ENCODE results near the gene MAZ. TPM values are rescaled to one million over a fixed set of nuclear protein-coding genes. Genes with fewer than 3 reads are reported as not detected.
A peak's percentile ranks its signal among the peaks of the same experiment; 100 is the strongest.

The MAZ gene
- total and polyA plus RNA-seq, 2 of the 13 experiments (the other 11 are each of a cell fraction or from before 2014, with no cell fraction given) = 203 to 277 TPM

DNA sequence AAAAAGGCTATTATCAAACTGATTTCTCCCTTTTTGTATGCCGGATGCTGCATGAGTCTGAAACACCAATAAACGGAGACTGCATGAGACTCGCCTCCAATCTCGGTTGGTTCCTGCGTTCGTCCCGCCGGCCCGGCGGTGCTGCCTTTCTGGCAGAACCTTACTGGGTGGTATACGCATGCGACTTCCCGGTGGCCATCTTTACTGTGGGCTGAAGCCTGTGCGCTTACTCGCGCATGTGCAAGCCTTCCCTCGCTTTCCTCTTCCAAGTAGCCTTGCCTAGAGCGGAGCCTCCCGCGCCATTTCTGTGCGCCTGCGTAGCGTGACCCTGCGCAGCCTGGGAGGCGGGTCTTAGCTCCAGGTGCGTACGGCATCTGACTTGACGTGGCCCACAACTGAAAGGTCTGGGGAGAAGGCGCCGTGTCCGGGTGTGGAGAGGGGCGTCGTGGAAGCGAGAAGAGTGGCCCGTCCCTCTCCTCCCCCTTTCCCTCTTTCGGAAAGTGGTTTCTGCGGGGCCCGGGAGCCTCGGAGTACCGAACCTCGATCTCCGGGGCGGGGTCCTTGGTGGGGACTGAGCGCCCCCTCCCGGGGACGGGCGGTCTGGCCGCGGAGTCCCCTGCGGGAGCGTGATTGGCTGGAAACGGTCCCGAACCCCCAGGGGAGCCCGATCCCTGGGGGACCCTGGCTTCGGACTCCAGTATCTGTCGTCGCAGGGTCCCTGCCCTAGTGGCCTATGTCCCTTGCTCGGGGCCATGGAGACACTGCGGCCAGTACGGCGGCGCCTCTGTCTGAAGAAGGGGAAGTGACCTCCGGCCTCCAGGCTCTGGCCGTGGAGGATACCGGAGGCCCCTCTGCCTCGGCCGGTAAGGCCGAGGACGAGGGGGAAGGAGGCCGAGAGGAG lies 9.7 kb downstream of the MAZ start, which contains the start of gene PAGR1 (continued):
- no peak for TF ChIP-seq TEF (CRISPR knock-in tag; IDR thresholded peaks at IDR 0.05)
- TF ChIP-seq CHD2 (IDR thresholded peaks at IDR 0.05; ENCODE audit: low read depth, low read length) = peak; percentile 41
- no peak for TF ChIP-seq ISX (CRISPR knock-in tag; conservative IDR thresholded peaks at IDR 0.05)
- no peak for TF ChIP-seq ZKSCAN5 (CRISPR knock-in tag; IDR thresholded peaks at IDR 0.05)
- TF ChIP-seq, protein P1, sequence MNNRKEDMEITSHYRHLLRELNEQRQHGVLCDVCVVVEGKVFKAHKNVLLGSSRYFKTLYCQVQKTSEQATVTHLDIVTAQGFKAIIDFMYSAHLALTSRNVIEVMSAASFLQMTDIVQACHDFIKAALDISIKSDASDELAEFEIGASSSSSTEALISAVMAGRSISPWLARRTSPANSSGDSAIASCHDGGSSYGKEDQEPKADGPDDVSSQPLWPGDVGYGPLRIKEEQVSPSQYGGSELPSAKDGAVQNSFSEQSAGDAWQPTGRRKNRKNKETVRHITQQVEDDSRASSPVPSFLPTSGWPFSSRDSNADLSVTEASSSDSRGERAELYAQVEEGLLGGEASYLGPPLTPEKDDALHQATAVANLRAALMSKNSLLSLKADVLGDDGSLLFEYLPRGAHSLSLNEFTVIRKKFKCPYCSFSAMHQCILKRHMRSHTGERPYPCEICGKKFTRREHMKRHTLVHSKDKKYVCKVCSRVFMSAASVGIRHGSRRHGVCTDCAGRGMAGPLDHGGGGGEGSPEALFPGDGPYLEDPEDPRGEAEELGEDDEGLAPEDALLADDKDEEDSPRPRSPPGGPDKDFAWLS (CRISPR knock-in tag; IDR thresholded peaks at IDR 0.05; ENCODE audit: borderline replicate concordance) = no peak; the same call in 1 of the 2 replicates
- TF ChIP-seq BRD4 (CRISPR knock-in tag; IDR thresholded peaks at IDR 0.05) = peak; percentile 89
- no peak; the same call in 1 of the 2 replicates for TF ChIP-seq ZMYM2 (CRISPR knock-in tag; IDR thresholded peaks at IDR 0.05)
- 0 out of 2 replicates have a peak, but pooled peaks have one; percentile 52 for TF ChIP-seq ZNF264 (CRISPR knock-in tag; IDR thresholded peaks at IDR 0.05)
- peak; percentile 89 for TF ChIP-seq TARDBP (CRISPR knock-in tag; IDR thresholded peaks at IDR 0.05)
- TF ChIP-seq SALL1 (CRISPR knock-in tag; IDR thresholded peaks at IDR 0.05) = peak; percentile 93
- TF ChIP-seq CEBPG (CRISPR knock-in tag; IDR thresholded peaks at IDR 0.05) = peak; percentile 29; the same call in 1 of the 2 replicates
- peak; percentile 73; the same call in 1 of the 2 replicates for TF ChIP-seq ESRRA (CRISPR knock-in tag; IDR thresholded peaks at IDR 0.05; ENCODE audit: low read depth)
- TF ChIP-seq, protein P2, sequence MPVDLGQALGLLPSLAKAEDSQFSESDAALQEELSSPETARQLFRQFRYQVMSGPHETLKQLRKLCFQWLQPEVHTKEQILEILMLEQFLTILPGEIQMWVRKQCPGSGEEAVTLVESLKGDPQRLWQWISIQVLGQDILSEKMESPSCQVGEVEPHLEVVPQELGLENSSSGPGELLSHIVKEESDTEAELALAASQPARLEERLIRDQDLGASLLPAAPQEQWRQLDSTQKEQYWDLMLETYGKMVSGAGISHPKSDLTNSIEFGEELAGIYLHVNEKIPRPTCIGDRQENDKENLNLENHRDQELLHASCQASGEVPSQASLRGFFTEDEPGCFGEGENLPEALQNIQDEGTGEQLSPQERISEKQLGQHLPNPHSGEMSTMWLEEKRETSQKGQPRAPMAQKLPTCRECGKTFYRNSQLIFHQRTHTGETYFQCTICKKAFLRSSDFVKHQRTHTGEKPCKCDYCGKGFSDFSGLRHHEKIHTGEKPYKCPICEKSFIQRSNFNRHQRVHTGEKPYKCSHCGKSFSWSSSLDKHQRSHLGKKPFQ (CRISPR knock-in tag; IDR thresholded peaks at IDR 0.05; ENCODE audit: insufficient replicate concordance) = peak; percentile 77
- peak; percentile 78; the same call in 1 of the 2 replicates for TF ChIP-seq ZNF788 (CRISPR knock-in tag; IDR thresholded peaks at IDR 0.05; ENCODE audit: borderline replicate concordance)
- no peak for TF ChIP-seq SP1 (IDR thresholded peaks at IDR 0.05)
- TF ChIP-seq SP1 (CRISPR knock-in tag; IDR thresholded peaks at IDR 0.05) = peak; percentile 84
- TF ChIP-seq, protein P3, sequence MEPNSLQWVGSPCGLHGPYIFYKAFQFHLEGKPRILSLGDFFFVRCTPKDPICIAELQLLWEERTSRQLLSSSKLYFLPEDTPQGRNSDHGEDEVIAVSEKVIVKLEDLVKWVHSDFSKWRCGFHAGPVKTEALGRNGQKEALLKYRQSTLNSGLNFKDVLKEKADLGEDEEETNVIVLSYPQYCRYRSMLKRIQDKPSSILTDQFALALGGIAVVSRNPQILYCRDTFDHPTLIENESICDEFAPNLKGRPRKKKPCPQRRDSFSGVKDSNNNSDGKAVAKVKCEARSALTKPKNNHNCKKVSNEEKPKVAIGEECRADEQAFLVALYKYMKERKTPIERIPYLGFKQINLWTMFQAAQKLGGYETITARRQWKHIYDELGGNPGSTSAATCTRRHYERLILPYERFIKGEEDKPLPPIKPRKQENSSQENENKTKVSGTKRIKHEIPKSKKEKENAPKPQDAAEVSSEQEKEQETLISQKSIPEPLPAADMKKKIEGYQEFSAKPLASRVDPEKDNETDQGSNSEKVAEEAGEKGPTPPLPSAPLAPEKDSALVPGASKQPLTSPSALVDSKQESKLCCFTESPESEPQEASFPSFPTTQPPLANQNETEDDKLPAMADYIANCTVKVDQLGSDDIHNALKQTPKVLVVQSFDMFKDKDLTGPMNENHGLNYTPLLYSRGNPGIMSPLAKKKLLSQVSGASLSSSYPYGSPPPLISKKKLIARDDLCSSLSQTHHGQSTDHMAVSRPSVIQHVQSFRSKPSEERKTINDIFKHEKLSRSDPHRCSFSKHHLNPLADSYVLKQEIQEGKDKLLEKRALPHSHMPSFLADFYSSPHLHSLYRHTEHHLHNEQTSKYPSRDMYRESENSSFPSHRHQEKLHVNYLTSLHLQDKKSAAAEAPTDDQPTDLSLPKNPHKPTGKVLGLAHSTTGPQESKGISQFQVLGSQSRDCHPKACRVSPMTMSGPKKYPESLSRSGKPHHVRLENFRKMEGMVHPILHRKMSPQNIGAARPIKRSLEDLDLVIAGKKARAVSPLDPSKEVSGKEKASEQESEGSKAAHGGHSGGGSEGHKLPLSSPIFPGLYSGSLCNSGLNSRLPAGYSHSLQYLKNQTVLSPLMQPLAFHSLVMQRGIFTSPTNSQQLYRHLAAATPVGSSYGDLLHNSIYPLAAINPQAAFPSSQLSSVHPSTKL (CRISPR knock-in tag; IDR thresholded peaks at IDR 0.05) = peak; percentile 67
- TF ChIP-seq ERF (CRISPR knock-in tag; IDR thresholded peaks at IDR 0.05) = peak; percentile 96
- TF ChIP-seq MTF2 (CRISPR knock-in tag; IDR thresholded peaks at IDR 0.05; ENCODE audit: borderline replicate concordance) = 0 out of 2 replicates have a peak, but pooled peaks have one; percentile 45
- no peak; the same call in none of the 2 replicates for TF ChIP-seq AHR (CRISPR knock-in tag; IDR thresholded peaks at IDR 0.05)
- TF ChIP-seq, protein P4, sequence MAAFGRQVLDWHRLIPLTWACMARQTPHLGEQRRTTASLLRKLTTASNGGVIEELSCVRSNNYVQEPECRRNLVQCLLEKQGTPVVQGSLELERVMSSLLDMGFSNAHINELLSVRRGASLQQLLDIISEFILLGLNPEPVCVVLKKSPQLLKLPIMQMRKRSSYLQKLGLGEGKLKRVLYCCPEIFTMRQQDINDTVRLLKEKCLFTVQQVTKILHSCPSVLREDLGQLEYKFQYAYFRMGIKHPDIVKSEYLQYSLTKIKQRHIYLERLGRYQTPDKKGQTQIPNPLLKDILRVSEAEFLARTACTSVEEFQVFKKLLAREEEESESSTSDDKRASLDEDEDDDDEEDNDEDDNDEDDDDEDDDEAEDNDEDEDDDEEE (CRISPR knock-in tag; IDR thresholded peaks at IDR 0.05) = peak; percentile 82; the same call in 1 of the 2 replicates

Measured in HepG2 (cell line).